Activated naive CD4-positive, alpha-beta T cell treated with anti-CD3 and anti-CD28 coated beads, Interleukin-2, amount 10 ng/mL, durations not matched to agents 7 days and 5 days (primary cell): ENCODE results near the gene RTL10.

ENCODE experiments used
- CTCF ChIA-PET: fragments of 350-600 bp; sonication (Branson Sonifier 250); formaldehyde crosslinking; loops from one replicate; lab custom pipeline; 2021; ENCODE audit warnings: antibody characterized with exemption; lab: Charles Lee
- DNase-seq: peaks from one replicate; pipeline ENCODE4 v3.0.0-alpha.2; 2020
- H3K27ac Mint-ChIP-seq: one replicate; pipeline ENCODE4 v1.8.0; 2021; ENCODE audit warnings: mild to moderate bottlenecking, moderate library complexity, mixed read lengths
- H3K27me3 Mint-ChIP-seq: one replicate; pipeline ENCODE4 v1.8.0; 2021; ENCODE audit warnings: mild to moderate bottlenecking, mixed read lengths
- H3K36me3 Mint-ChIP-seq: one replicate; pipeline ENCODE4 v1.8.0; 2021; ENCODE audit warnings: mixed read lengths
- H3K4me1 Mint-ChIP-seq: one replicate; pipeline ENCODE4 v1.8.0; 2021; ENCODE audit warnings: mixed read lengths
- H3K4me3 Mint-ChIP-seq: one replicate; pipeline ENCODE4 v1.8.0; 2021; ENCODE audit warnings: mild to moderate bottlenecking, moderate library complexity, mixed read lengths
- H3K9me3 Mint-ChIP-seq: one replicate; pipeline ENCODE4 v1.8.0; 2021; ENCODE audit warnings: mixed read lengths

The RTL10 gene

DNA sequence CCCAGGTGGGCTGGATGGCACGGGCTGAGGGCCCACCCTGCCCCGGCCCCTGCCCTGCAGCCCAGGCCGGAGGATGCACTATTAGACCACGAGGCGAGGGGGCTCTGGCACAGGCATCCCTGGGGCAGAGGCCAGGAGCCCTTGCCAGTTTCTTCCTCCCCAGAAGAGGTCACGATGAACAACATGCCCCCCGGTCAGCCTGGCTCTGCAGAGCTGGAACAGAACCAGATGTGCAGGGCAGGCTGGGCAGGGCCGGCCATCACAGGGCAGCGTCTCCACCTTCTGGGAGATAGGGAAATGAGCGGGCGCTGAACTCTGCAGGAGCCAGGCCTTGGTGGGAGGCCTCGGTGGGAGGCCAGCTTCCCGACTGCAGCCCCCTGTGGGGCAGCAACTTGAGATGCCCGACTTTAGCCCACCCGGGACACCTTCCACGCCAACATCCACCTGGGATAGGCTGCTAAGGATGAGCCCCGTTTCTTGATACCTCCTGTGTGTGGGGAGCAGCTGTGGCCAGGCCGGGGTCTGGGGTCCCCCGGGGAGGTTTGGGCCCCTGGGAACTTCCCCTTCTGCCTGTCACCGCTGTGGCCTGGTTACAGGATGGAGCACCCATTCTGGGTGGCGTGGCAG, 21.8 kb upstream of the RTL10 start:
- CTCF ChIA-PET = no interaction called here
- no peak for DNase-seq
- Mint-ChIP-seq H3K9me3 (no peaks in the 10 kb centered on the region), H3K36me3 (no peaks in the 10 kb centered on the region), H3K4me3 (no peak overlapping the region), H3K27me3 (no peaks in the 10 kb centered on the region), H3K4me1 (peaks cover 13% of the 10 kb centered on the region), H3K27ac (no peak overlapping the region)

DNA sequence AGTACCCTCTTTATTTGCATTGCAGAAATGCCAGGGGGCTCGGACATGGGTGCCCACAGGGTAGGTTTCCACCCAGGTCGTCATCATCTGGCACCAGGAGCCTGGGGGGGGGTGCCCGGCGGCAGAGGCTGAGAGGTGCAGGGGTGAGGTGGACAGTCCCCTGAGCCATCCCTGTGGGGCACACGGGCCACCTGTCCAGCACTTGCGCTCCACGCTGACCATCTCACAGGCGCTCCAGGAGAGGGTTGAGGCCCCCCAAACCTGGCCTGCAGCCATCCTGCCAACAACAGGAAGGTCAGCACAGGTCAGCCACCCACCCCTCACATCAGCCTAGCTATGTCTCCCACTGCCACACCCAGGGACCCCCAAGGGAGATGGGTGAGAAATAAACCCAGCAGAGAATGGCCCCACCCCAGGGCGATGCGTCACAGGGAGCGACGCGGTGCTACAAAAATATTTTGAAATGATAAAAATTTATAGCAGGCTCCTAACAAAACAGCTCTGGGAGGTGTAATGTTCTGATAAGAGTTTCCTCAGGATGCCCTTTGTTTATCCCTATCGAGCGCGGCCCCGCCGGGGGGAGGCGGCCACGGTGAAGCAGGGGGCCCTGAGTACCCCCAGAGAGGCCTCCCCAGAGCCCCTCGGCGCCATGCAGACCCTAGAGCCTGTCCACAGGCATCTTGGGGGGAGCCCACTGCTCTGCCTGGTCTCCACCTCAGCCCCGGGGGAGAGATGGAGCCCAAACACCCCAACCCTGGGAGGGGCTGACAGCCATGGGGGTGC, 21.0 kb upstream of the RTL10 start:
- H3K4me3 Mint-ChIP-seq = no peak overlapping the region
- H3K4me1 Mint-ChIP-seq = peaks cover 13% of the 10 kb centered on the region
- H3K27me3 Mint-ChIP-seq = no peaks in the 10 kb centered on the region
- CTCF ChIA-PET = no interaction called here
- H3K36me3 Mint-ChIP-seq = no peaks in the 10 kb centered on the region
- H3K9me3 Mint-ChIP-seq = no peaks in the 10 kb centered on the region
- no peak overlapping the region for H3K27ac Mint-ChIP-seq
- DNase-seq = peak; percentile 18

DNA sequence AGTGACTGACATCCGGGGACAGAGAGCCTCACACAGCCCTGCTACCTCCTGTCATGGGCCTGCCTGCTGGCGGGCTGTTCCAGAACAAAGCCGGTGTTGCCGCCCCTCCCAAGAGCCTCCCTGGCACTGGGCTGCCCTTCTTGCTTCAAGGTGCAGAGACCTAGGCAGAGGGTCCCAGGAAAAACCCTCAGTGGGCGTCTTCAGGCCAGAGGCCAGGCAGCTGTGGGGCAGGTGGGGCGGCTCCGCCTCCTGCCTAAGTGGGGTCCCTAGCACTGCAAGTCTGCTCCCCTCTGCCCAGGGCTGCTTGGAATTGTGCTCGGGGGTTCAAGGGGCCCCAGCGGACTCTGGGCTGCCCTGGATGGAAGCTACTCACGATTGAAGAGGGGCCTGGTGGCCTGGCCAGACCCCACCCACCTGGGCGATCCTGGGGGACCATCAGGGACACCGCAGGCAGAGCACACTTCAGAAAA, 20.4 kb upstream of the RTL10 start:
- peaks cover 13% of the 10 kb centered on the region for H3K4me1 Mint-ChIP-seq
- H3K36me3 Mint-ChIP-seq = no peaks in the 10 kb centered on the region
- no peak for DNase-seq
- H3K4me3 Mint-ChIP-seq = no peak overlapping the region
- H3K9me3 Mint-ChIP-seq = no peaks in the 10 kb centered on the region
- peak overlapping the region; percentile 84 for H3K27ac Mint-ChIP-seq
- CTCF ChIA-PET = no interaction called here
- no peaks in the 10 kb centered on the region for H3K27me3 Mint-ChIP-seq

DNA sequence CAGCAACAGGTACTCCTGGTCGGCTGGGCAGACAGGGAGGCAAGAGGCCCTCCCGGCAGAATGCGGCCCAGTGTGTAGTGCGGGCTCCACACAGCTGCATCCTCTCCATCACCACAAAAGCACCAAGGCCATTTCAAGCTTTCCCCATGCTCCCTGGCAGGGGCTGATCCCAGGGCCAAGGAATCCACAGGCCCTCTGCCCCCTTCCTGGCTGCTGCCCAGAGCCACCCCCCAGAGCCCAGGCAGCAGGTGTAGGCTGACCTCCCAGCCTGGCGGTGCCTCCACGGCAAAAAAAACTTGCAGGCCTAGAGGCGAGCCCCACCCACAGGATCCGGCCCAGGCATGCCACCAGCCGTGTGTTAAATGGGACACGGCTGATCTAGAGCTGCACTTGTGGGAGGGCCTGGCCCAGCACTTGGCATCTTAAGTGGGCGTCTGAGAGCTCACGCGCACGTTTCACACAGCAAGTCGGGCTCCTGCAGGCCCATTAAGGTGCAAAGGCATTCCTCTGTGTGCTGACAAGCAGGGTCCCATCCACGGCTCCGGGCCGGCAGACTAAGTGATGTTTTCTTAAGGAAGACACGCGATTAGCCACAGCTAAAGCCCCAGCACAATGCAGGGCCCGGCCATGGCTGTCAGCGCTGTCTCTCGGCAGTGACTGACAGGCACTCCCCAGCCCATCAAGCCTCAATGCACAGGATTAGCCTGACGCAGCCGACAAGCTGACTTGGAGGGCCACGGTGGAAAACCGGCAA, 19.8 kb upstream of the RTL10 start:
- peaks cover 13% of the 10 kb centered on the region for H3K4me1 Mint-ChIP-seq
- DNase-seq = peak; percentile 64
- H3K27me3 Mint-ChIP-seq = no peaks in the 10 kb centered on the region
- H3K4me3 Mint-ChIP-seq = peak overlapping the region; percentile 21
- no peaks in the 10 kb centered on the region for H3K9me3 Mint-ChIP-seq
- no peaks in the 10 kb centered on the region for H3K36me3 Mint-ChIP-seq
- CTCF ChIA-PET = no interaction called here
- H3K27ac Mint-ChIP-seq = peak overlapping the region; percentile 84

DNA sequence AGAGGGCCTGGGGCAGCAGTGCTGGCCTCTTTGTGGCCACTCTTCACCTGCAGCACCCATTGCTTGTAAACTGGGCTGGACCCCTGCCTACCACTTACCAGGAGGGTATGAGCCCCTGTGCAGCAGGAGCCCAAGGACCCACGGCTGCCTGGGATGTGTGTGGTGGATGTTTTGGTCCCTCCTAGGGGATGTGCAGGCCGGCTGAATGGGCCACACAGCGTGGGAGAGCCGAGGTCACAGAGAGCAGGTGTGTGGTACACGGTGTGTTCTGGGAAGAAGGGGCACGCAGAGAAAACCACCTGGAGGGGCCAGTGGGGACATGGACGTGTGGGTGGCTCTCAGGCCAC, 19.3 kb upstream of the RTL10 start:
- no peaks in the 10 kb centered on the region for H3K27me3 Mint-ChIP-seq
- no peaks in the 10 kb centered on the region for H3K36me3 Mint-ChIP-seq
- no peaks in the 10 kb centered on the region for H3K9me3 Mint-ChIP-seq
- H3K4me3 Mint-ChIP-seq = peak overlapping the region; percentile 21
- DNase-seq = peak; percentile 19
- CTCF ChIA-PET = no interaction called here
- peak overlapping the region; percentile 84 for H3K27ac Mint-ChIP-seq
- peaks cover 13% of the 10 kb centered on the region for H3K4me1 Mint-ChIP-seq

DNA sequence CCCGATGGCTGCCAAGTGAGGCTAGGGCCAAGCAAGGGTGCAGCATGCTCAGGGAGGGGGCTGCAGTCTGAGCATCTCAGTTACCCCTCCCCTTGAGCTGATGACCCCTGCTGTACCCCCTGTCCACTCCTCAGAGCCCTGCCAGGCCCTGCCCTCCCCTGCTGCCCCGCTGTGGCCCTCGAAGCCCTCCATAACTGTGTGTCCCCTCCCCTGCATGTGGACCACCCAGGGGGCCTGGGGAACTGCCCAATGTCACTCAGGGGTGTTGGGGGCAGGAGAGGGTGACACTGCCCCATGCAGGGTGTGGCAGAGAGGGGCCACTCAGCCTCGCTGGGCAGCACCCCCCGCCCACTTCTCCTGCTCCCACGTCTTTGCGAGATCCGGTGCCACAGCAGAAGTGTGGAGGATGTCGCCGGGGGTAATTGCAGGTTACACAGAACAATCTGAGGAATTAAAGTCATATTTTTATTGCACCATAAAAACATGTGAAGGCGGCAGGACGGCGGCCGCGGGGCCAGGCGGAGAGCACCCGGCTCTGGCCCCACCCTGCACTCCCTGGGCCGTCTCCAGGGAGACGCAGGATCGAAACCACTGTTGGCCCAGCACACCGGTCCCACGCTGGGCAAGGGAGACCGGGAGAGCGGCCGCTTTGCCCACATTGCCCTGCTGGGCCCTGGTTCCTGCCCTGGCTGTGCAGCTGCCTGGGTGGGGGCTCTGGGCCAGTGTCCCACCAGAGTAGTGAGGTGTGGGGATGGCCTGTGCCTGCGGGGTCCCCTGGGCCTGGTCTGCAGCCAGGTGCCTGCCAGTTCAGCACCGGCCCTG, 18.7 kb upstream of the RTL10 start:
- H3K27me3 Mint-ChIP-seq = no peaks in the 10 kb centered on the region
- CTCF ChIA-PET = no interaction called here
- DNase-seq = no peak
- H3K36me3 Mint-ChIP-seq = no peaks in the 10 kb centered on the region
- H3K4me3 Mint-ChIP-seq = no peak overlapping the region
- peaks cover 13% of the 10 kb centered on the region for H3K4me1 Mint-ChIP-seq
- H3K9me3 Mint-ChIP-seq = no peaks in the 10 kb centered on the region
- no peak overlapping the region for H3K27ac Mint-ChIP-seq

DNA sequence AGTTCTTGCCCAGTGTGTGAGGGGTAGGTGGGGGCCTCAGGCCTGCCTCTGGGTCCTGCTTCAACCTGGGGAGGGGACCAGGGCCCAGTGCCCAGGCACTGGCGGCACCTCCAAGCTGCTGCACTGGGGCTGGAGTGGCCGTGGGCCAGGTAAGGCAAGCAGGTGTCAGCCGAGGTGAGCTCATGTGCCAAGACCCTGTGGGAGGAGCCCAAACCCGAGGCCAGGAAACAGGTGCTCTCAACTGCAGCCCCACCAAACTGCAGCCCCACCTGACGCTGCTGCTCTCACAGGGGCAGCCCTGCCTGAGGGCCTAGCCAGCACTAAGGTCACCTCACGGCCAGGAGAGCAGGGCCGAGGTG, 18.1 kb upstream of the RTL10 start:
- peak; percentile 18 for DNase-seq
- Mint-ChIP-seq H3K27ac (no peak overlapping the region), H3K36me3 (no peaks in the 10 kb centered on the region), H3K4me1 (peaks cover 13% of the 10 kb centered on the region), H3K9me3 (no peaks in the 10 kb centered on the region), H3K27me3 (no peaks in the 10 kb centered on the region), H3K4me3 (no peak overlapping the region)
- CTCF ChIA-PET = no interaction called here

DNA sequence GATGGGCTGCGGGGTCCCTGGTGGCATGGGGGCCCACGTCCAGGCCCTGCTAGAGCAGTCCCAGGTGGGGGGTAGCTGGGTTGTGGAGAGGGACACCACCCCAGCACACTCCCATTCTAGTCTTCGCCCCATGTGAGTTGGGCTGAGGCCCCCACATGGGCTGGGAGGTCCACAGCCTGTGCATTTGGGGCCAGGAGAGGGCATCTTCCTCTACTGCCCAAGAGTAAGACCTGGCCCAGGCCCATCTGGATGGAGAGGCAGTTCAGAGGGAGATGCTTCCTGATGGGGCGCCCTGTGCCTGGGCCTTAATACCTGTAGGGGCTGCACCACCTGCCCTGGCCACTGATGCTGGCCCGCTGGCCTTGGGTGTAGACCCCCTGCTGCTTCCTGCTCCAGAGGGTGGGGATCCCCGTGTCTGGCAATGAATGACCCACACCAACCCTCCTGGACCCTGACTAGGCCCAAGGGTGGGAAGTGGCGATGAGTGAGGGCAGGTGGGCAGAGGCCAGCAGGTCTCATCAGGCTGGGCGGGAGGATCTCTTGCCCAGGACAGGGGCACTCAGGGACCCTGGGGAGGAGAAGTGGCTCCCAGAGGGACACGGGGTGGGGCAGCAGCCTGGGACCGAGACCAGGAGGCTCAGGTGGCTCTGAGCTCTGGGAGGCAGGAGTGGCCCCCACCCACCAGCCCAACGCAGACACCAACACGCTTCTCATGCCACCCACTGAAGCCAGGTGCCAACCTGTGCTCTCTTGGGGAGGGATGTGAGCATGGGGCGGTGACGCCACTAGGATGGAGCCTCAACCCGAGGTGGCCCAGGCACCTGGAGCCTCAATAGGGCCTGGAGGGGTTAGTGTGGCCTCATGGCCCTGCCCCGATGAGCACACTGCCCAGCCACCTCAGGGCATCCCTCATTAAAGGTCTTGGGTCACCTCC, 17.4 kb upstream of the RTL10 start:
- CTCF ChIA-PET = no interaction called here

DNA sequence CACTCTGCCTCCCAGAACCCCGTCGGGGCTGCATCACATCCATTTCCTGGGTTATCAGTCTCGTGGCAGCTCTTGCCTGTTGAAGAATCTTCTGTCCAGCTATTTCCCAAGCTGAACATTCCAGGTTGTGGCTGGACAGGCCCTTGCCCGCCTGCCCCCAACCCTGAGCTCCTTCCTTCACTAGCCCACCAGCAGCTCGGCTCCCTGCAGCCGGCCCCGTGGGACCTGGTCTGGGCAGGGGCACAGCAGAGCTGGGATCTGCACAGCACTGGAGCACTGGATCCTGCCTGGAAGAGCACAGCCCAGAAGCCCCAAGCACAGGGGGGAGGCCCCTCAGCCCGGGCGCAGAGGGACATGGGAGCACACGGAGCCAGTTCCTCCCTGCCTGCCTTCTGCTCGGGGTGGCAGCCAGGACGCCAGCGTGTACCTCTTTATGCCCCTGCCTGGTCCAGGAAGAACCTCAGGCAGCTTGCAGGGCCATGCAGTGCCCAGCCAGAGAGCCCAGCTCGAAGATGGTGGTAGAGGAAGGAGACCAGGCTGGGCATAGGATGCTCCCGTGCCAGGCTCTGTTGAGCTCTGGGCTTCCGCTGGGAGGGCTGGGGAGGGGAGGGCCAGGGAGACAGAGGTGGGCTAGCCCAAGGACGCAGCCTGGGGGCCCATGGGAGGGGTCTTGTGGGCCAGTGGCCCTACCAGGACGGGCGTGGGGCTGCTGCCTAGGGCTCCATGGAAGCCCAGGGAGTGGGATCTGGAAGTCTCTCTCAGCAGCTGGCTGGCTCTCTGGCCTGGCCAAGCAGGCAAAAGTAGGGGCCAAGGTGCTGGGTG, 16.6 kb upstream of the RTL10 start:
- Mint-ChIP-seq H3K9me3 (no peaks in the 10 kb centered on the region), H3K27ac (no peak overlapping the region), H3K36me3 (no peaks in the 10 kb centered on the region), H3K27me3 (peaks cover 4% of the 10 kb centered on the region), H3K4me1 (peaks cover 13% of the 10 kb centered on the region), H3K4me3 (no peak overlapping the region)
- DNase-seq = no peak
- CTCF ChIA-PET = no interaction called here

More for the DNA sequence above, 17.4 kb upstream of the RTL10 start:
- no peak overlapping the region for H3K4me3 Mint-ChIP-seq
- peaks cover 13% of the 10 kb centered on the region for H3K4me1 Mint-ChIP-seq
- no peaks in the 10 kb centered on the region for H3K36me3 Mint-ChIP-seq
- no peak overlapping the region for H3K27ac Mint-ChIP-seq
- peaks cover 4% of the 10 kb centered on the region for H3K27me3 Mint-ChIP-seq
- no peaks in the 10 kb centered on the region for H3K9me3 Mint-ChIP-seq
- no peak for DNase-seq

DNA sequence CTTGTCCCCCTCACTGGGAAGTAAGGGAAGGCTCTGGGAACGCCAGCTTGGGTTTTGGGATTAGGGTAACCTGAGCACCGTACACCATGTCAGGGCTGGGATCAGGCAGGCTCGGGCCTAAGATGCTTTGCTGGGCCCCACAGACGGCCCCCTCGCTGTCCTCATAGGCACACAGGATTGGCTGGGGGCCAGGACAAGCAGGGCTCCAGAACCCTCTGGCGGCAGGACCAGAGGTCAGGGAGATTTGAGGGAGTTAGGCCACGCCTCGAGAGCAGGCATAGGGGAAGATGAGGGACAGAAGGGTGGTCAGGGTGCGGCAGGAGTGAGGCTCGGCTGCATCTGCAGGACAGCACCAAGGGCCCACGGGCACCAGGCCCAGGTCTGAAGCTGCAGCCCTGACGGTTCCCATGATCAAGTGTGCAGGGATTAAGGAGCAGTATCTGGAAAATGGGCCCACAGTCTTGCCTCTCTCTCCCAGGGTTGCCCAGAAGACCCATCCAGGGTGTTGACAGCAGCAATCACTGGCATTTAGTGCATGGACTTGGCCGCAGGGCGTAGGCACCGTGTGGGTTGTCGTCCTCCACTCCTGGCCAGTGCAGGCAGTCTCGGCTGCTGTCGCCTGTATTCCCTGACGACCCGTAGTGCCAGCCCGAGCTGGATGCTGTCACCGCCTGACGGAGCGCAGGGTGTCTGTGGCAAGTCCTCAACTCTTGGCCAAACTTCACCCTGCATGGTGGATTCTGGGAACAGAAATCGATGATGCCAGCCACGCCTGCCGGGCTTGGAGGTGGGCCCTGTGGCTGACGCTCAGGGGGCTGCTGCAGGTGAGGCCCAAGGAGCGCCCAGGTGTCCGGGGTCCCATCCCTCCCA, 15.7 kb upstream of the RTL10 start:
- DNase-seq = no peak
- no peaks in the 10 kb centered on the region for H3K9me3 Mint-ChIP-seq
- CTCF ChIA-PET = no interaction called here
- no peaks in the 10 kb centered on the region for H3K36me3 Mint-ChIP-seq
- H3K4me3 Mint-ChIP-seq = no peak overlapping the region
- peaks cover 7% of the 10 kb centered on the region for H3K27me3 Mint-ChIP-seq
- H3K27ac Mint-ChIP-seq = no peak overlapping the region
- H3K4me1 Mint-ChIP-seq = peaks cover 13% of the 10 kb centered on the region

DNA sequence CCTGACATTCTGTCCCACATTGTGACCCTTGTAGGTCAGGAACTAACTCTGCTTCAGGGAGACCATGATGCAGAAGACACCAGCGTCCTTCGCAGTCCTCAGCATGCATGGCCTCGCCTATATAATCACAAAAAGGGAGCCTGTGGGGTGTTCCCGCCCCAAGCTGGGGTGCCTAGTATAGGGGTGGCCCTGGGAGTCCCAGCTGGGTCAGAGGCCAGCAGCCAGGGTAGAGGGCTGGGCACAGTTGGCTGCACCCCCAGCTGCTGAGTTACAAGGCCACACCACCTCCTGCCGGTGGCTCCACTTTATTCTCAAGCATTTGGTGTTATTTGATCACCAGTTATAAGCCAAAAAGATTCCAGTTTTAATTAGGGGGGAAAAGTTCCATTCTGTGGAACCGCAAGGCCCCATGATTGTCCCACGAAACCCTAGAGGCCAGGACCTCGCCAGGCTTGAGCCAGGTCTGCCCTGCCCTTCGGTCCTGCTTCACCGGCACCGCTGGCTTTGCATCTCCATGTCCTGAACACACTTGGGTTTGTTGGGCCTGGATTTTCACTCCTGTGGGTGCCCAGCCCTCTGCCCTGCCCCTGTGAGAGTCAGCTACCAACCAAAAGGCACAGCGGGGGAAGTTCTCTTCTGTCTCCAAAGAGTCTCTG, 15.0 kb upstream of the RTL10 start:
- CTCF ChIA-PET = interaction anchor here (1.5 kb wide), 1 partner anchor 15 kb away, joined by 3 read pairs; the partner anchor contains the start of genes GNB1L and RTL10
- DNase-seq = no peak
- no peaks in the 10 kb centered on the region for H3K36me3 Mint-ChIP-seq

More for the DNA sequence above, 15.0 kb upstream of the RTL10 start:
- Mint-ChIP-seq H3K9me3 (no peaks in the 10 kb centered on the region), H3K27ac (no peak overlapping the region), H3K4me3 (no peak overlapping the region), H3K4me1 (peaks cover 10% of the 10 kb centered on the region), H3K27me3 (peaks cover 7% of the 10 kb centered on the region)
